GM19351 (cell line): ENCODE results near the gene GLB1L.
"Not testable (repeated sequence)": the region's sequence is repeated elsewhere in the genome, so short reads cannot be mapped to it uniquely, and the experiment has no call there.

Experiments used
- ATAC-seq: cut with Tn5 transposase; IDR thresholded peaks from one replicate; pipeline ENCODE4 v1.9.1; 2021; ENCODE audit warnings: mild to moderate bottlenecking, moderate library complexity; ENCODE audit not compliant: unreplicated experiment

Gene GLB1L

DNA sequence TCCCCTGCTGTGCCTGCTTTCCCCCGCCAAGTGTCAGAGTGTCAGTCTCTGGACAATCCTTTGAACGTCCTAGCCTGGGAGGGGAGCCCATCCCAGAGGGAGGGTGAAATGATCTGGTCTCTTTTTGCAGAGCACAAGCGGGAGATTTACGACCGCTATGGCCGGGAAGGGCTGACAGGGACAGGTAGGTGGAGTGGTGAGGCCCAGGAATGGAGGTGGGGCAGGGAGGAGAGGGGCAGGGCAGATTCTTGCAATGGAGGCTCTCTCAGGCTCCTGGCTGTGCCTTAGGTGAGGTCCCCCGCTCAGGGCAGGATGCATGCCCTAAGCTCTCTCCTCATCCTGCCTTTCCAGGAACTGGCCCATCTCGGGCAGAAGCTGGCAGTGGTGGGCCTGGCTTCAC, 36.3 kb upstream of the GLB1L start:
- ATAC-seq: no peak

DNA sequence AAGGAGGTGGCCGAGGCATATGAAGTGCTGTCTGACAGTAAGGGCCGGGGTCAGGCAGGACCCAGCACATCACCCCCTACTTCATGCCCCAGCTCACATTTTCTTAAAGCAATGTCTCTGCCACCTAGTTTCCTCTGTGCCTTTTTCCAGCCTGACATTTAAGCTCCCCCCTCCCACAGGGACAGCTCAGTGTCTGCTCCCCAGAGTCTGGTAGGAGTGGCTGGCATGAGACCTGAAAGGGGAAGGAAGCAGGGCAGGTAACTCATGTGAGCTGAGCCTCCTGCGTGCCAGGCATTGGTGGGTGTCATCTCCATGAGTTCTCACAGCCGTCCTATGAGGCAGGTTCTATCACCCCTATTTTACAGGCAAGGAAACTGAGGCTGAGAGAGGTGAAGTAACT, 35.4 kb upstream of the GLB1L start:
- ATAC-seq: no peak

DNA sequence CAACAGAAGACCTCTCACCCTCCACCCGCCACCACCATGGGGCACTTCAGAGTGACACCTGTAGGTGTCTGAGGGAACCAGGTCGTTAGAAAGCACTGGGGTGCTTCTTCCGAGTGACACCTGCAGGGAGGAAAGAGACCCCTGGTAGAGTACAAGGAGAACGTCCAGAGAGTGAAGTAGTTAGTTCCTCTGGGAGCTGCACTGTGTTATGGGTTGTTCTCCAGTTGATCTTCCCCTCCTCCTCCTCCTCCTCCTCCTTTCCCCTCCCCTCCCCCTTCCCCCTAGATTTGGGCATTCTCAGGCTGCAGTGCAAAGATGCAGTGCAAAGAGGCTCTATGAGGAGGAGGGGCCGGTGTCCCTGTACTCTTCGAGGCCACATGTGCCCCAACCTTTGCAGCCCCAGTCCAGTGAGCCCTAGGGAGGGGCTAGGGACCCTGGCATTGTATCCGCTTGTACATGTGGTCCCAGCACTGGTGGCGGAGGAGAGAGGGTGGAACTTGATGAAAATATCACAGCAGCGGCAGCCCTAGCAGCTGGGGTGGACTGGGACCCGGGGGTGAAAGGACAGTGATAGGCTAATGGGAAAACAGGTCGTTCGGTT, 34.8 kb upstream of the GLB1L start:
- no peak for ATAC-seq

DNA sequence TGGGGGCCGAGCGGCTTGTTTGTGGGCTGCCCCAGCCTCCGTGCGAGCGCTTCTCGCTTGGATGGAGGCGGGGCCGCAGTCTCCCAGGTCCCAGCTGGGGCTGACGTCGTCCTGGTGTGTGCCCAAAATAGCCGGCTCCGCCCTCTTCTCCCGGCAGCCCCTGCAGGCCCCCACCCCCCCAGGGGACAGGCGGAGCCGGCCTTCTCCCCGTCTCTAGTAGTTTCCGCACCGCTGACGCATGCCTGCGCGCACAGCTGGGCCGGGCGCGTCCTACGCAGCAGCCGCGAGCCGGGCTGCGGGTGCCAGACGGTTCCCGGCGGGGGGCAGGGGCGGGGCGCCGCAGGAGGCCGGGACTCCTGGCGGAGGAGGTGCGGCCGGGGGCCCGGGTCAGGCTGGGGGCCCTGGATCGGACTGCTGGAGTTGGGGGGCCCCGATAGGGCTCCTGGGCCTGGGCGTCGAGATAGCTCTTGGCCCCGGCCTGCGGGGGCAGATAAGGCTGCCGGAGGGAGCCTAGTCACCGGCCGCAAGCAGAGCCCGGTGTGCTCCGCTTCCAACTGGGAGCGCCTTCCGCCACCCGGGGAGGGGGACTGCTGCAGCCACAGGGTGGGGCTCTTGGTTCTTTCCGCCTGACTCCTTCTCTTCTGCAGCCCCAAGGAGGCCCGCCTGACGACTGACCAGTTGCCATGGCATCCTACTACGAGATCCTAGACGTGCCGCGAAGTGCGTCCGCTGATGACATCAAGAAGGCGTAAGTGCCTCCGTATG, 34.1 kb upstream of the GLB1L start, which contains the start of gene DNAJB2:
Gene DNAJB2, plus strand, starts transcription at position 216 of the 765 bp plus-strand sequence. Its CDS starts 468 bp downstream, at position 684.
- peak; percentile 79 for ATAC-seq

DNA sequence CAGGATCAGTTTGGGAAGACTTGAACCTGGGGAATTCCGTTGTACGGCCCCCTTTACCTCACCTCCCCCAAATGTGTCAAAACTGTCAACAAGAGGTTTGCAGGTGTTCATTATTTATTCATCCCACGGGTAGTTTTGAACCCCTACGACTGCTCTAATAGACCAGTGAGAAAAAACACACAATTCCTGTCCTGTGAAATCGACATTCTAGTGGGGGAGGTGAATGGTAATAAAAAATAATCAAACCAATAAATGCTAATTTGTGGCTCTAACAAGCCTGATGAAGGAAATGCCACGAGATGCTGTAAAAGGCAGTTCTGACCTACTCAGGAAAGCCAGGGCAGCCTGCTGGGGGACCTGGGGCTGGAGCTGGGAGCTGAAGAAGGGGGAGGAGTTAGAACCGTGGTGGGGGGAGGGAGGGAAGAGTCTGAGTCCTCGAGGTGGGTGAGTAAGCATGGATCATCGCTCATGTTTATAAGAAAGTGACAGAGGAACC, 33.5 kb upstream of the GLB1L start:
- ATAC-seq: no peak

DNA sequence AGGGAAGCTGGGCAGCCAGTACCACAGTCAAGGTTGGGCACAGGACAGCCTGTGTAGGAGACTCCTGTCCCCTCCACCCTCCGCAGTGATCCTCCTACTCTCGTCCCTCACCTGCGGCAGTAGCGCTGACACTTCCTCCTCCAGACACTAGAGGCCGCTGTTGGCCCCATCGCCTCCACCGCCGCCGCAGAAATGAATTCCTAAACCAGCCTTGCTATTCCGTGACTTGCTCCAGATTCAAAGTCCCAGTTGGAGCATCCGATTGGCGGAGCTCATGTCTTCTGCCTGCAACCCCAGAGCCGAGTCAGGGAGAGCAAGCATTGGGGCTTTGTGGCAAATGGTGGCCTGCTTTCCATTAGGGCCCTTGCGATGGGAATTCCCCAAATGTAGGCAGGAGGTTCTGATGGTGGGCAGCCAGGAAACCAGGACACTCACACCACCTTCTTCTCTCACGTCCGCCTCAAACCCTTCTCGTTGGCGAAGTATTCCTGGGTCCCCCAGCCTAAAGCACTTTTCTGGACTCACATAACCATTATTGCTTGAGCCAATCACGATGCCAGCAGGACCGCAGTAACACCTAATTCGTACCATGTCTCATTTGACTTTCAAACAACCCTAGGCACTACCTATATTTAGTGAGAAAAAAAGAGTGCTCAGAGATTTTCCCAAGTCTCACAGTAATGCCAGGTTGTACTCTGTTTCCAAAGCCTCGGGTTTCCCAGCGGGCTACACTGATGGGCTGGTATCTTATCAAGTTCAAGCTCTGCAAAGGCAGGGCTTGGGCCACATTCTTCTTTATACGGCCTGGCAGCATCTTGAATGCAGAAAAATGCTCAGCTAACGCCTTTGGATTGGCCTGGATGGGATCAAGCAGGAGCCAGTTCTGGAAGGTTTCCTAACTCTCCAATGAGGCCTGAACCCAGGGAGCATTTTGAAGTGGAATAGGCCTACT, 32.7 kb upstream of the GLB1L start:
- peak; percentile 28 for ATAC-seq

DNA sequence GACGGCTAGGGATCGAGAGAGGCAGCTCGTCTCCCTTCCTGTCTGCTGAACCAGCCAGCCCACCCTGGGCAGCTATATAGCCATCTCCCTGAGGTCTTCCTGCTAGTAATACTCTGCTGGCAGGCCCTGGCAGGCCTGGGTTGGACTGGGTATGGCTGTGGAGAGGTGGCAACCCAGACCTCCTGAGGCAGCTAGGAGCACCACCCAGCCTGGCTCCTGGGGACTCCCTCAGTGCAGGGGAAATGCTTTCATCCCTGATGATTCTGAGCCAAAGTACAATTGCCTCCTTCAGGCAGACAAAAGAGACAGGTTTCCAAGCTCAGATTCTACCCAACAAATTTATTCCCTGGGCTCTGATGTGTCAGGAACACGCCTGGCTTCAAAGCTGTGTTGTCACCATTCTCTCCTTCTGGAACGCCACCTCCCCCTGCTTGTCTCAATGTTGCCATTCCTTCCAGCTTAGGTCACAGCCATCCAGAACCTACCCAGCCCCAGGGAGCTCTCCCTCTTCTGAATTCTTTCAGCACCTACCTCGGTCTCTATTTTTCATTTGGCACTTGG, 29.2 kb upstream of the GLB1L start:
- ATAC-seq: no peak

DNA sequence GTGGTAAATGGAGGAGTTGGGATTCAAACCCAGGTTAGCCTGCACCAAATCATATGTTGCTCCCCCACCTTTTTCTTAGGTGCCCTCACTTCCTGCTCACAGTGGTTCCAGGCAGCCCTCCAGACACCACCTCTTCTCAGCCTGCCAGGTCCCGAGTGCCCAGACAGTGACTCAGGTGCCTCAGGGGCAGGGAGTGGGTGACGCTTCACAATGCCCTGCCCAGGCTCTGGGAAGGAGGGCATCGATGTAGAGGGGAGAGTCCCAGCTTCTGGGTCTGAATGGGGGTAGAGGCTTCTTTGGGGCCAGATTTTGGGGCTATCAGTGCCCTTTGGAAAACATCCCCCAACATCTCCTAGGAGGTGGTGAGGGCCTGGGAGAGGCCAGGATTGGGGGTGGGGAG, 28.7 kb upstream of the GLB1L start:
- ATAC-seq: no peak

DNA sequence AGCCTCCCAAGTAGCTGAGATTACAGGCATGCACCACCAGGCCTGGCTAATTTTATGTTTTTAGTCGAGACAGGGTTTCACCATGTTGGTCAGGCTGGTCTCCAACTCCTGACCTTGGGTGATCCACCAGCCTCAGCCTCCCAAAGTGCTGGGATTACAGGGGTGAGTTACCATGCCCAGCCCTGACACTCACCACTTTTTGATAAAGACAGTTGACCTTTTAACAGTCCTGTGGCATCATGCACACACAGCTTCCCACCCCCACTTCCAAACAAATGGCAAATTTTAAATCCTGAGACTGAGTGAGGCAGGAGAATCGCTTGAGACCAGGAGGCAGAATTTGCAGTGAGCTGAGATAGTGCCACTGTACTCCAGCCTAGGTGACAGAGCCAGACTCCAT, 27.8 kb upstream of the GLB1L start:
- no peak for ATAC-seq

DNA sequence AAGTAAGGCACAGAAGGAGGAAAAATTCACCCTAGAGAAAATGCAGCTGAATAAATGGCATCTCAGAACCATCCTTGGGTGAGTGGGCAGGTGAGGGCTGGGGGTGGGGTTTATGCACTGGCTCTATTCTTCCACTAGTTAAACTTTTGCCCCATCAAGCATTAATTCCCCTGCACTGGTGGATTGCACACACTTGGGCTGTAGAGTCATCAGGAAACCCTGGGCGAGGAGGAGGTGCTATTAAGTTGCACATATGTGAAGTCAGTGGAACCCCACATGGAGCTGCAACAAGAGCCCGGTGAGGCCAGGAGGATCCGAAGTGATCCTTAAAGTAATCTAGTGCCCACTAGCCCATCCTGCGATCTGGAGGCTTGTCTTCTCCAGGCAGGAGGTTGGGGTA, 27.1 kb upstream of the GLB1L start:
- no peak for ATAC-seq

DNA sequence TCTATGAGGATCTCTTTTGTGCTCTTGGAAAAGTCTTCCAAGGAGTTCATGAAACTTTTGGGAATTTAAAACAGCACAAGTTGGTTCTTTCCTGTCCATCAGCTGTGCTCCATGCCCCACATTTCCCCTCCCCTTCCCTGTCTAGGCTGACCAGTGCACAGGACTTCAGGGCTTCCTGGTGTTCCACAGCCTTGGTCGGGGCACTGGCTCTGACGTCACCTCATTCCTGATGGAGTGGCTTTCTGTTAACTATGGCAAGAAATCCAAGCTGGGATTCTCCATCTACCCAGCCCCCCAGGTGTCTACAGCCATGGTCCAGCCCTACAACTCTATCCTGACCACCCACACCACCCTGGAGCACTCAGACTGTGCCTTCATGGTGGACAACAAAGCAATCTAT, 25.8 kb upstream of the GLB1L start:
- ATAC-seq: no peak

DNA sequence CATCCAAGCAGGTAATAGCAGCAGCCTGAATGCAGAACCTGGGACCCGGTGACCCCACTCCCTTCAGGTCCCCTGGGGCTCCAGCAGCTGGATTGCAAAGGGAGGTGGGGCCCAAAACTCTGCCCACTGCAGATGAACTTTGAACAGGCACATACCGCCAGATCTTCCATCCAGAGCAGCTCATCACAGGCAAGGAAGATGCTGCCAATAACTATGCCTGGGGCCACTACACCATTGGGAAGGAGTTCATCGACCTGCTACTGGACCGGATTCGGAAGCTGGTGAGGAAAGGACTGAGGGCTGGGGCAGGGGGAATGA, 24.8 kb upstream of the GLB1L start:
- ATAC-seq: no peak

DNA sequence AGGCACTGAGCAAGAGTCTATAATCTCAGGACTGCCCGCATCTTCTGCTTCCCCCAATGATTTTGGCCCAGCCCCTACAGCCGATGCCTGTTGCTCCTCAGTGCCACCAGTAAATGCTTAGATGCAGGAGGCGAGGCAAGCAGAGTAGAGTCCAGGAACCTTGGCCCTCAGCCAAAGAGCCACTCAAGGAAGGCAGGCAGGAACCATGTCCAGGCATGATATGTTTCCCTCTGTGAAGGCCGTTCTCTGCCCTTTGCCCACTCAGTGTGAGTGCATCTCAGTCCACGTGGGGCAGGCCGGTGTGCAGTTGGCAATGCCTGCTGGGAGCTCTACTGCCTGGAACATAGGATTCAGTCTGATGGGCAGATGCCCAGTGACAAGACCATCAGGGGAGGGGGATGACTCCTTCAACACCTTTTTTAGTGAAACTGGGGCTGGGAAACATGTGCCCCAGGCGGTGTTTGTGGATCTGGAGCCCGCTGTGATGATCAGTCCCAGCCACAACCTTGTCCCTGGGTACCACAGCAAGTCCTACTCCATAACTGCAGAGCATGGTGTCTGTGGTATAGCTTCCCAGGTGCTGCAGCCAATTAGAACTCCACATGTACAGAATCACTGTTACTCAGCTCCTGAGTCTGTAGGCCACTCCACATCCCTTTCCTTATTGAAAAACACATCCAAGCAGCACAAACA, 24.3 kb upstream of the GLB1L start:
- no peak for ATAC-seq

DNA sequence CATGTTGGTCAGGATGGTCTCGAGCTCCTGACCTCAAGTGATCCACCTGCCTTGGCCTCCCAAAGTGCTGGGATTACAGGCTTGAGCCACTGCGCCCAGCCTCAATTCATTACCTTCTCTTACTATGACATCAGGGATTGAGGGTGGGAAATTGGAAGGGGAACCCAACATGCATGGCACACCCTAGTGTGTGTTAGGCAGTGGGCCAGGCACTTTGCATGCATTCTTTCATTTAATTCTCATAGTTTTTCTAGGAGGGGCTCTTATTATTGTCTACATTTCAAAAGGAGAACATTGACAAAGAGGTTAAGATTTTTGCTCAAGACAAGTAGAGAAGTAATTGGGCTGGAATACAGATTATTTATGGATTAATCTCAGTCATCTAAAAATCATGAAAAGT, 23.1 kb upstream of the GLB1L start:
- ATAC-seq: no peak

DNA sequence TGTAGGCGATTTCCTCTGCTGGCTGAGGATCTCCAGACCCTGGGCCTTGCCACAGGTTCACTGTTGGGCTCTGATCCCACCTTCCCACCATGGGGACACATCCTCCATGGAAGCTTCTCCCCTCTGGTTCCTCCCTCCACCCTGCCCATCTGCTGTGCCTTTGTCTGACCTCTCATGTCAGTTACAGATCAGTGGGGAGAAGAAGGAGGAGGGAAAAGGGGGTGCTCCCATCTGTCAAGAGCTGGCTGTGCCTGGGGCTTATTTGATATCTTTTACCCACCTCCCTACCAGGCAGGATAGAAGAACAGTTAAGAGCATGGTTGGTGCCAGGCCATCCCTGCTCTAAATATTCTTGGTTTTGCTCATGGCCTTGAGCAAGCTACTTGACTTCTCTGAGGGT, 21.6 kb upstream of the GLB1L start:
- ATAC-seq: no peak

DNA sequence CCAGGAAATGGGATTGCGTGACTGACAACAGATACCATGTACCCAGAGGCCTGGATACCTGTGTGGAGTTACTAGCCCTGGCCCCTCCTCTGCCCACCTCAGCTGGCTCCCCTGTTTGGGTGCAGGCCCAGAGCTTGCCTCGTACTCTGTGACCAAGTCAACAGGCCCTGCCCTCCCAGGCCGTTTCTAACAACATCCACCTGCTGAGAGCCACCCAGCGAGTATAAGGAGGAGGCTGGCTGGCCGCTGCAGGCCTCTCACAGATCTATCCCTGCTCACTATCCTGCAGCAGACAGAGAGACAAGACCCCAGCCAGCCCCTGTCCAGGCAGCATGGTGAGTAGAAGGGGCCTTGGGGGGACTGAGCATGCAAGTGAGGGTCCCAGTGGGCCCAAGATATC, 21.0 kb upstream of the GLB1L start:
- no peak for ATAC-seq

DNA sequence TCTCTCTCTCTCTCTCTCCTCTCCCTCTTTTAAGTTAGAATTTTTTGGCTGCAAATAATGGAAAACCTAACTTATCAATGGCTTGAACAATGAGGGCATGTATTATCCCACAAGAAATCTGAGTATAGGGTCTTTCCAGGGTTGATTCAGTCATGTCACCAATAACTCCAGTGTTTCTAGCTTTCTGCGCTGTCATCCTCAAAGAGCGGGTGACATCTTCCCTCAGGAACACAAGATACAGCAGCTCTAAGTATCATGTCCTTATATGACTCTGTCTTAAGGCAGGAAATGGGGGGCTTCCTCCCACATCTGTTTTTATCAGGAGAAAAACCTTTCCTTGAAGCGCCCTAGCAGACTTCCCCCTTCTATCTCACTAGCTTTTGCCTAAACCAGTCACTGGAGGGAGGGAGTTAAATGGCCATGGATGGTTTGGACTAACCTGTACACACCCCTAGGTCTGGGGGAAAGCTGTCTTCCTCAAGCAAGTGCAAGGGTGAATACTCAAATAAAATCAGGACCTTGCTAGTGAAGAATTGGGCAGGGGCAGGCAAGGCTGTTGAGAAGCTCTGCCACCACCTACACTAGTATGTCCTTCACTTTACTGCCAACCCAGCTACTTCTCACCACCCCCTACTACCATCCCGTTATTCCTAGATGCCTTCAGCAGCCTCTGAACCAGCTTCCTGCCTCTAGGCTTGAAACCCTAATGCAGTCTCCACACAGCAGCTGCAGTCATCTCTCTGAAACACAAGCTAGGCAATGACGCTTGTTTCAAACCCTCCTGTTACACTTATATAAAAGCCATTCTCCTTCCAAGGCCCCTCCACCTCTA, 16.0 kb upstream of the GLB1L start:
- no peak for ATAC-seq

DNA sequence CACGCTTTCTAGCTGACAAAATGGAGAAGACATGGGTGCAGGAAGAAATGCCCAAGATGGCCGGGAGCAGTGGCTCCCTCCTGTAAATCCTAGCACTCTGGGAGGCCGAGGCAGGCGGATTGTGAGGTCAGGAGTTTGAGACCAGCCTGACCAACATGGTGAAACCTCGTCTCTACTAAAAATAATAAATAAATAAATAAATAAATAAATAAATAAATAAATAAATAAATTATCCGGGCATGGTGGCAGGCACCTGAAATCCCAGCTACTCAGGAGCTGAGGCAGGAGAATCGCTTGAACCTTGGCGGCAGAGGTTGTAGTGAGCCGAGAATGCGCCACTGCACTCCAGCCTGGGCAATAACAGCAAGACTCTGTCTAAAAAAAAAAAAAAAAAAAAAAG, 13.7 kb upstream of the GLB1L start:
- not testable (repeated sequence) for ATAC-seq

DNA sequence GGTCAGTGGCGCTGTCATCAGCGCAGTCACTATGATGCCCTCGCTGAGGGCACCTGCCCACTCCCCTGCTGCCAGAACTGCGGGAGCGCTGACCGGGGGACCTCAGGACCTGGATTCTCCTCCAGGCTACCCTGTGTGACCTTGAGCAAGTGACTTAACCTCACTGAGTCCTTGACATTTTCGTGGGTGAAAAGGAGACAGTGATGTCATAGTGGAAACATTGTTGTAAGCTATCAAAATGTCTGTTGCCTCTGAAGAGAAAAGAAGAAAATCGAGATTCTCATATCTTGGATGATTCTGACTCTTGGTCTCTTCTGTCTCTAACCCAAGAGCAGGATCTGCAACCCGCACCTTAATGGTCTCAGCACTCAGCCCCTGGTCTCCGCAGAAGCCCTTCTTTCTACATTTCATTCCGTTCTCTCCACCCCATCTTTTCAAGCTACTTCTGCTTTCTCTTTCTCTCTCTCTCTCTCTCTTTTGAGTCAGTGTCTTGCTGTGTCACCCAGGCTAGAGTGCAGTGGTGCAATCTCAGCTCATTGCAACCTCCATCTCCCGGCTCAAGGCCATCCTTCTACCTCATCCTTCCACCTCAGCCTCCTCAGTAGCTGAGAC, 9.5 kb upstream of the GLB1L start:
- ATAC-seq: peak; percentile 32
